Esophagus squamous epithelium (tissue), 5 donors: ENCODE data around the gene TMEM126B. TPM values are rescaled to one million over a fixed set of nuclear protein-coding genes. Genes with fewer than 3 reads are reported as not detected.
A peak's percentile ranks its signal among the peaks of the same experiment; 100 is the strongest.

Experiments used
- DNase-seq: peaks from one replicate; lab custom pipeline; 2025; lab: John Stamatoyannopoulos, UW
- H3K27ac ChIP-seq, 4 donors: fragments of 200-600 bp; sonication (generic); one replicate each; pipeline ENCODE4 v1.5.1; 2016 to 2019; ENCODE audit warnings: mild to moderate bottlenecking in 1 of 4
- H3K27me3 ChIP-seq, 4 donors: fragments of 200-600 bp; sonication (generic); 1 replicate in 3 of 4; 2 replicates in 1 of 4; pipeline versions ENCODE4 v1.5.1 to v1.6.0; 2017 to 2021; ENCODE audit warnings: antibody characterized with exemption in 1 of 4
- H3K36me3 ChIP-seq, 3 donors: fragments of 200-600 bp; sonication (generic); one replicate each; pipeline ENCODE4 v1.5.1; 2016 to 2019
- H3K4me1 ChIP-seq, 3 donors: fragments of 200-600 bp; sonication (generic); one replicate each; pipeline ENCODE4 v1.5.1; 2017 to 2019
- H3K4me3 ChIP-seq, 4 donors: fragments of 200-600 bp; sonication (generic); 1 replicate in 3 of 4; 2 replicates in 1 of 4; pipeline ENCODE4 v1.5.1; 2016 to 2019; ENCODE audit warnings: mild to moderate bottlenecking in 2 of 4, moderate library complexity in 1 of 4
- H3K9me3 ChIP-seq, 3 donors: fragments of 200-600 bp; sonication (generic); one replicate each; pipeline ENCODE4 v1.5.1; 2016 to 2019
- POLR2A ChIP-seq, 4 donors: fragments of 450-650 bp; IDR thresholded peaks; one replicate each; pipeline ENCODE4 v1.6.1; 2017; ENCODE audit warnings: antibody characterized with exemption in 4 of 4, mild to moderate bottlenecking in 4 of 4, moderate library complexity in 3 of 4
- WGBS, 2 donors: methylation state at CpG; one replicate each; pipeline ENCODE4 v1.1.5; 2018; 5-methylcytosine and 5-hydroxymethylcytosine counted together
- intact Hi-C: fragments of 100-400 bp; cut with DNase I; formaldehyde crosslinking; loops from one replicate; pipeline ENCODE4 v1.15.0; 2022
- total RNA-seq, 4 donors: library from RNA; depleted of rRNA; stranded (reverse); fragments of >200 nt; gene quantifications; one replicate each; pipeline ENCODE4 v1.1.0, GENCODE V29; 2016
- TF ChIP-seq, protein P1 (sequence below), 6 experiments: fragments of 450-650 bp in 4 of 6; fragments of 200-600 bp in 2 of 6; sonication (generic) in 2 of 6; IDR thresholded peaks; one replicate each; pipeline ENCODE4 v1.5.1; 2016 to 2019; ENCODE audit warnings: antibody characterized with exemption in 6 of 6, mild to moderate bottlenecking in 4 of 6, moderate library complexity in 4 of 6
- donor health status: DM: yes; HTN: yes; CAD: no.

TMEM126B gene
- total RNA-seq, 4 donors from 2014 or later: 13.6 to 43.0 (median 38.7) TPM

GRCh38 chr11:85619499-85619898 lies 8.9 kb upstream of the TMEM126B start:
- intact Hi-C loops: no loop called here
- Histone ChIP-seq H3K27me3 (no peaks in the 10 kb centered on the region), H3K9me3 (no peaks in the 10 kb centered on the region), H3K36me3 (no peaks in the 10 kb centered on the region), H3K27ac (no peak overlapping the region), H3K4me3 (no peak overlapping the region), H3K4me1 (no peaks in the 10 kb centered on the region)
- TF ChIP-seq POLR2A (IDR thresholded peaks at IDR 0.05): no peak
- TF ChIP-seq, protein P1, sequence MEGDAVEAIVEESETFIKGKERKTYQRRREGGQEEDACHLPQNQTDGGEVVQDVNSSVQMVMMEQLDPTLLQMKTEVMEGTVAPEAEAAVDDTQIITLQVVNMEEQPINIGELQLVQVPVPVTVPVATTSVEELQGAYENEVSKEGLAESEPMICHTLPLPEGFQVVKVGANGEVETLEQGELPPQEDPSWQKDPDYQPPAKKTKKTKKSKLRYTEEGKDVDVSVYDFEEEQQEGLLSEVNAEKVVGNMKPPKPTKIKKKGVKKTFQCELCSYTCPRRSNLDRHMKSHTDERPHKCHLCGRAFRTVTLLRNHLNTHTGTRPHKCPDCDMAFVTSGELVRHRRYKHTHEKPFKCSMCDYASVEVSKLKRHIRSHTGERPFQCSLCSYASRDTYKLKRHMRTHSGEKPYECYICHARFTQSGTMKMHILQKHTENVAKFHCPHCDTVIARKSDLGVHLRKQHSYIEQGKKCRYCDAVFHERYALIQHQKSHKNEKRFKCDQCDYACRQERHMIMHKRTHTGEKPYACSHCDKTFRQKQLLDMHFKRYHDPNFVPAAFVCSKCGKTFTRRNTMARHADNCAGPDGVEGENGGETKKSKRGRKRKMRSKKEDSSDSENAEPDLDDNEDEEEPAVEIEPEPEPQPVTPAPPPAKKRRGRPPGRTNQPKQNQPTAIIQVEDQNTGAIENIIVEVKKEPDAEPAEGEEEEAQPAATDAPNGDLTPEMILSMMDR (IDR thresholded peaks at IDR 0.05): no peak
- DNase-seq: no peak
- 68 to 86% methylated on average over 6 of the region's 6 CpGs for WGBS, 2 donors

DNA sequence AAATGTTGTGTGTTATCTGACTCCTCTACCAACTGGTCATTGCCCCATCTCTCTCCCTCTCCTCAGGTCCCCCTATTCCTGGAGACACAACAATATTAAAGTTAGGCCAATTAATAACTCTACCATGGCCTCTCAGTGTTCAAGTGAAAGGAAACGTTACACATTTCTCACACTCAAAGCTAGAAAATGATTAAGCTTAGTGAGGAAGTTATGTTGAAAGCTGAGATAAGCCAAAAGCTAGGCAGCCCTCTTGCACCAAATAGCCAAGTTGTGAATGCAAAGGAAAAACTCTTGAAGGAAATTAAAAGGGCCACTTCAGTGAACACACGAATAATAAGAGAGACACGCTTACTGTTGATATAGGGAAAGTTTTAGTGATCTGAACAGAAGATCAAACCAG lies 8.1 kb upstream of the TMEM126B start:
- H3K4me1 ChIP-seq: peaks cover 0 to 5% (median 0%) of the 10 kb centered on the region in 3 donors
- intact Hi-C loops: no loop called here
- no peaks in the 10 kb centered on the region for H3K36me3 ChIP-seq
- no peaks in the 10 kb centered on the region for H3K9me3 ChIP-seq
- no peak overlapping the region for H3K27ac ChIP-seq
- WGBS, 2 donors: 63 to 64% methylated on average over 3 of the region's 3 CpGs
- H3K27me3 ChIP-seq: no peaks in the 10 kb centered on the region
- DNase-seq: no peak
- no peak overlapping the region for H3K4me3 ChIP-seq
- TF ChIP-seq, protein P1 (IDR thresholded peaks at IDR 0.05): no peak
- no peak for TF ChIP-seq POLR2A (IDR thresholded peaks at IDR 0.05)

DNA sequence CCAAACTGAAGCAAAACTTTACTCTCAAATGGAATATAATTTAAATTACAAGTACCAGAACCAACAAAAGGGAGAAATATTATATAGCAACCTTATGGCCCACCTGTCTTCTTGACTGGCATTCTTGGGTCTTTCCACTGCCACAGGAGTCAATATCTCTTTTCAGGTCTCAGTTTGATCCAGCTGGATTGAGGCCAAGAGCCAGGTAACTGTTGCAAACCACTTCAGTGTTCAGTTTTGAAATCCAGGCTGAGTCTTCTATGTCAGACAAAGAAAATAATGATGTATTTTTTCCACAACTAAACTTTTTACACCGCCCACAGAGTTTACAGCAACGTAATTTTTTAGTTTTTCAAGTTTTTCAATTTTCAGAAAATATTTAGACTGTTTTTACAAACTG lies 1.9 kb upstream of the TMEM126B start:
- intact Hi-C loops: no loop called here
- DNase-seq: no peak
- peak overlapping the region in 3 of 4 donors; percentile 81 to 94 (median 81) for H3K4me3 ChIP-seq
- H3K36me3 ChIP-seq: peaks cover 0 to 10% (median 0%) of the 10 kb centered on the region in 3 donors
- 31 to 32% methylated on average over 2 of the region's 2 CpGs for WGBS, 2 donors
- no peaks in the 10 kb centered on the region for H3K9me3 ChIP-seq
- H3K4me1 ChIP-seq: peaks cover 0 to 46% (median 14%) of the 10 kb centered on the region in 3 donors
- H3K27ac ChIP-seq: peak overlapping the region in 3 of 4 donors; percentile 94 to 98 (median 95)
- H3K27me3 ChIP-seq: no peaks in the 10 kb centered on the region
- TF ChIP-seq, protein P1 (IDR thresholded peaks at IDR 0.05): no peak
- no peak for TF ChIP-seq POLR2A (IDR thresholded peaks at IDR 0.05)

DNA sequence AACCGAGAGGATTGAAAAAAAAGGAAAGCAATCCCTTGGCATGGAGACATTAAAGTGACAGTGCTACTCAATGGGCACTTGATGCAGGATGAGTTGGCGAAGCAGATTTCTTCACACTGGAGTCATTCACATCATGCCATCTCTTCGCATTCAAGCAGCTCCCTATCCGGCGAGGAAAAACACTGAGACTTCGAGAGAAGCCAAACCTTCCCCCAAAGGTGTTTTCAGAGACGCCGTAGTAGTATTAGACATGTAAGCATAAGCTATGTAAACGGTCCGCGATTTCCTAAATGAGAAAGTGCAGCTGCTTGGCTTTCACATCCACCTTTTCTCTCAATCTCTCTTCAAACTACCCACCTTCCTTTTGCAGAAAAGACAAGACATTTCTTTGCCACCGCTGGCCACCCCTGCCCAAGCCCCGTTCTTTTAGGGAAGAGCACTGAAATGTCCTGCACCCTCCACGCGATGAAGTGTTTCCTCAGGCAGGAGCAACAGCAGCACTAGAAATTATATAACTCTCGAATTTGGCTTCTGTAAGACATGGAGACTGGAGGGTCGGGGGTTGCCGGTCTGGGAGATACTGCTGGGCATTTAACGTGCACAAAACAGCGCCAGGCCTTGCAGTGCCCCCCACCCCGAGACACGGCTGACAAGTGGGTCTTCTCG lies 928 bp upstream of the TMEM126B start, which contains the start of gene DLG2:
Gene DLG2 (minus strand): TSS at position 13 of the 666 bp plus-strand sequence.
- intact Hi-C loops: no loop called here
- WGBS, 2 donors: 2% methylated on average over 18 to 23 of the region's 23 CpGs
- H3K4me1 ChIP-seq: peaks cover 0 to 46% (median 14%) of the 10 kb centered on the region in 3 donors
- peaks cover 0 to 18% (median 0%) of the 10 kb centered on the region in 3 donors for H3K36me3 ChIP-seq
- TF ChIP-seq, protein P1 (IDR thresholded peaks at IDR 0.05): no peak
- no peak for TF ChIP-seq POLR2A (IDR thresholded peaks at IDR 0.05)
- H3K27ac ChIP-seq: peak within 1 kb of the TSS; percentile 87 to 98 (median 94)
- H3K27me3 ChIP-seq: no peaks in the 10 kb centered on the region
- H3K4me3 ChIP-seq: peak within 1 kb of the TSS; percentile 57 to 94 (median 81)
- no peak for DNase-seq
- H3K9me3 ChIP-seq: no peaks in the 10 kb centered on the region

GRCh38 chr11:85628771-85629341 lies 463 bp downstream of the TMEM126B start:
- intact Hi-C loops: no loop called here
- H3K4me1 ChIP-seq: peaks cover 0 to 46% (median 14%) of the 10 kb centered on the region in 3 donors
- H3K27ac ChIP-seq: peak overlapping the region; percentile 87 to 98 (median 94)
- peaks cover 0 to 18% (median 0%) of the 10 kb centered on the region in 3 donors for H3K36me3 ChIP-seq
- TF ChIP-seq, protein P1 (IDR thresholded peaks at IDR 0.05): no peak
- no peak for TF ChIP-seq POLR2A (IDR thresholded peaks at IDR 0.05)
- no peaks in the 10 kb centered on the region for H3K27me3 ChIP-seq
- DNase-seq: no peak
- no peaks in the 10 kb centered on the region for H3K9me3 ChIP-seq
- 1% methylated on average over 13 of the region's 13 CpGs for WGBS, 2 donors
- peak overlapping the region; percentile 57 to 94 (median 81) for H3K4me3 ChIP-seq
